Measurements from ENCODE around the gene BCL7A.

- TF ChIP-seq CTCF (IDR thresholded peaks at IDR 0.05; ENCODE audit: insufficient read depth, low read length, poor library complexity, severe bottlenecking) (no peak), EZH2phosphoT487 (conservative IDR thresholded peaks at IDR 0.05; ENCODE audit: low read length) (no peak)
Measured at GRCh38 chr12:122052285-122052684, 30.6 kb downstream of the BCL7A start.

All from SU-DHL-6 (cell line).